ENCODE data around the gene SEMA3E.

SEMA3E gene

GRCh38 chr7:83534488-83534887 lies 114.5 kb downstream of the SEMA3E start:
- H3K4me2 ChIP-seq (ENCODE audit: low read length): no peak overlapping the region
- no peak overlapping the region for H3K9ac ChIP-seq (ENCODE audit: low read length)
- no peak overlapping the region for H2AFZ ChIP-seq (ENCODE audit: insufficient read depth, low read length, poor library complexity)
- no peak overlapping the region for H2BK12ac ChIP-seq (ENCODE audit: low read length)
- no peaks in the 10 kb centered on the region for H3K27me3 ChIP-seq (ENCODE audit: insufficient read depth, low read length)
- H3K18ac ChIP-seq (ENCODE audit: low read length): no peak overlapping the region
- DNase-seq: no peak
- no peak overlapping the region for H3K23ac ChIP-seq (ENCODE audit: low read length)
- H2AK5ac ChIP-seq (ENCODE audit: low read length): no peak overlapping the region
- no peaks in the 10 kb centered on the region for H3K4me1 ChIP-seq (ENCODE audit: control insufficient read depth in 1 of 2, insufficient read depth in 2 of 2, low read length in 2 of 2)
- H4K12ac ChIP-seq (ENCODE audit: low read depth, low read length): no peak overlapping the region
- H3K4me3 ChIP-seq (ENCODE audit: low read depth, low read length): no peak overlapping the region
- no peak overlapping the region for H2BK120ac ChIP-seq (ENCODE audit: insufficient read depth, low read length, poor library complexity)
- no peaks in the 10 kb centered on the region for H3K79me1 ChIP-seq (ENCODE audit: low read length)
- no peak overlapping the region for H2BK5ac ChIP-seq (ENCODE audit: low read depth, low read length, poor library complexity)
- H3K4ac ChIP-seq (ENCODE audit: low read depth, low read length): no peak overlapping the region
- H4K8ac ChIP-seq (ENCODE audit: low read depth, low read length): no peak overlapping the region
- no peaks in the 10 kb centered on the region for H3K9me3 ChIP-seq (ENCODE audit: insufficient read depth, low read depth, low read length)
- no peaks in the 10 kb centered on the region for H3K36me3 ChIP-seq (ENCODE audit: control insufficient read depth in 1 of 2, insufficient read depth in 2 of 2, low read length in 2 of 2)
- H3K27ac ChIP-seq (ENCODE audit: low read depth, low read length): no peak overlapping the region
- no peak overlapping the region for H3K14ac ChIP-seq (ENCODE audit: low read length)
- H4K91ac ChIP-seq (ENCODE audit: low read depth, low read length): no peak overlapping the region
- no peaks in the 10 kb centered on the region for H3K79me2 ChIP-seq (ENCODE audit: control insufficient read depth, insufficient read depth, low read length, poor library complexity)

GRCh38 chr7:83532219-83532618 lies 116.7 kb downstream of the SEMA3E start:
- Histone ChIP-seq H3K27ac (ENCODE audit: low read depth, low read length) (no peak overlapping the region), H2AFZ (ENCODE audit: insufficient read depth, low read length, poor library complexity) (no peak overlapping the region), H3K27me3 (ENCODE audit: insufficient read depth, low read length) (no peaks in the 10 kb centered on the region), H2BK12ac (ENCODE audit: low read length) (no peak overlapping the region), H3K18ac (ENCODE audit: low read length) (no peak overlapping the region), H2AK5ac (ENCODE audit: low read length) (no peak overlapping the region), H2BK120ac (ENCODE audit: insufficient read depth, low read length, poor library complexity) (no peak overlapping the region), H4K8ac (ENCODE audit: low read depth, low read length) (no peak overlapping the region), H3K23ac (ENCODE audit: low read length) (no peak overlapping the region), H3K14ac (ENCODE audit: low read length) (no peak overlapping the region), H4K91ac (ENCODE audit: low read depth, low read length) (no peak overlapping the region), H3K9me3 (ENCODE audit: insufficient read depth, low read depth, low read length) (no peaks in the 10 kb centered on the region), H3K4me1 (ENCODE audit: control insufficient read depth in 1 of 2, insufficient read depth in 2 of 2, low read length in 2 of 2) (no peaks in the 10 kb centered on the region), H4K12ac (ENCODE audit: low read depth, low read length) (no peak overlapping the region), H3K79me1 (ENCODE audit: low read length) (no peaks in the 10 kb centered on the region), H3K79me2 (ENCODE audit: control insufficient read depth, insufficient read depth, low read length, poor library complexity) (no peaks in the 10 kb centered on the region), H3K4me3 (ENCODE audit: low read depth, low read length) (no peak overlapping the region), H2BK5ac (ENCODE audit: low read depth, low read length, poor library complexity) (no peak overlapping the region), H3K9ac (ENCODE audit: low read length) (no peak overlapping the region), H3K4ac (ENCODE audit: low read depth, low read length) (no peak overlapping the region), H3K4me2 (ENCODE audit: low read length) (no peak overlapping the region), H3K36me3 (ENCODE audit: control insufficient read depth in 1 of 2, insufficient read depth in 2 of 2, low read length in 2 of 2) (no peaks in the 10 kb centered on the region)
- WGBS (ENCODE audit: extremely low coverage, insufficient coverage, insufficient read length): no CpG with 5 or more reads among the region's 2 CpGs
- no peak for DNase-seq

DNA sequence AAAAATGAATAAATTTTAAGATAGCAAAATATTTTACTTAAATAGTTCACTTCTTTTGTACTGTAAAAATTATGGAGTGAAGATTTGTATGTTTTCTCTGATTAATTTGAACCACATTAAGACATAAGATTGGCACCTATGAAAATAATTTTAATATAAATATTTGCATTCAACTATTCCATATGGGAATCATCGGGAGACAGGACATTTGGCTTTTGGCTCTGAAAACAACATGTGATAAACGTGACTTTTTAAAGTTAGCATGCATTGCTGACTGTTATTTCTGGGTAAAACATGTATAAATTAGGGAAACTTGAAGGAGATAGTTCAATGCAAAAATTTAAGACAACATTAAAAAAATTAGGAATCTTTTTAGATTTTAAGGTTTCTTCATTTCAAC lies 117.2 kb downstream of the SEMA3E start:
- Histone ChIP-seq H3K4me3 (ENCODE audit: low read depth, low read length) (no peak overlapping the region), H3K4ac (ENCODE audit: low read depth, low read length) (no peak overlapping the region), H3K27me3 (ENCODE audit: insufficient read depth, low read length) (no peaks in the 10 kb centered on the region), H3K4me2 (ENCODE audit: low read length) (no peak overlapping the region), H4K12ac (ENCODE audit: low read depth, low read length) (no peak overlapping the region), H4K91ac (ENCODE audit: low read depth, low read length) (no peak overlapping the region), H3K4me1 (ENCODE audit: control insufficient read depth in 1 of 2, insufficient read depth in 2 of 2, low read length in 2 of 2) (no peaks in the 10 kb centered on the region), H2AFZ (ENCODE audit: insufficient read depth, low read length, poor library complexity) (no peak overlapping the region), H3K18ac (ENCODE audit: low read length) (no peak overlapping the region), H3K79me1 (ENCODE audit: low read length) (no peaks in the 10 kb centered on the region), H3K36me3 (ENCODE audit: control insufficient read depth in 1 of 2, insufficient read depth in 2 of 2, low read length in 2 of 2) (no peaks in the 10 kb centered on the region), H4K8ac (ENCODE audit: low read depth, low read length) (no peak overlapping the region), H3K9ac (ENCODE audit: low read length) (no peak overlapping the region), H3K14ac (ENCODE audit: low read length) (no peak overlapping the region), H2AK5ac (ENCODE audit: low read length) (no peak overlapping the region), H2BK5ac (ENCODE audit: low read depth, low read length, poor library complexity) (no peak overlapping the region), H3K79me2 (ENCODE audit: control insufficient read depth, insufficient read depth, low read length, poor library complexity) (no peaks in the 10 kb centered on the region), H3K23ac (ENCODE audit: low read length) (no peak overlapping the region), H3K27ac (ENCODE audit: low read depth, low read length) (no peak overlapping the region), H2BK120ac (ENCODE audit: insufficient read depth, low read length, poor library complexity) (no peak overlapping the region), H2BK12ac (ENCODE audit: low read length) (no peak overlapping the region), H3K9me3 (ENCODE audit: insufficient read depth, low read depth, low read length) (no peaks in the 10 kb centered on the region)
- no peak for DNase-seq
- WGBS (ENCODE audit: extremely low coverage, insufficient coverage, insufficient read length): no CpG with 5 or more reads among the region's 2 CpGs

- Histone ChIP-seq H3K27me3 (ENCODE audit: insufficient read depth, low read length) (no peaks in the 10 kb centered on the region), H3K4ac (ENCODE audit: low read depth, low read length) (no peak overlapping the region), H3K14ac (ENCODE audit: low read length) (no peak overlapping the region), H4K8ac (ENCODE audit: low read depth, low read length) (no peak overlapping the region), H2AK5ac (ENCODE audit: low read length) (no peak overlapping the region), H3K9me3 (ENCODE audit: insufficient read depth, low read depth, low read length) (no peaks in the 10 kb centered on the region), H3K36me3 (ENCODE audit: control insufficient read depth in 1 of 2, insufficient read depth in 2 of 2, low read length in 2 of 2) (no peaks in the 10 kb centered on the region), H3K18ac (ENCODE audit: low read length) (no peak overlapping the region), H3K27ac (ENCODE audit: low read depth, low read length) (no peak overlapping the region), H4K12ac (ENCODE audit: low read depth, low read length) (no peak overlapping the region), H3K4me2 (ENCODE audit: low read length) (no peak overlapping the region), H2BK120ac (ENCODE audit: insufficient read depth, low read length, poor library complexity) (no peak overlapping the region), H3K23ac (ENCODE audit: low read length) (no peak overlapping the region), H4K91ac (ENCODE audit: low read depth, low read length) (no peak overlapping the region), H2BK5ac (ENCODE audit: low read depth, low read length, poor library complexity) (no peak overlapping the region), H3K9ac (ENCODE audit: low read length) (no peak overlapping the region), H3K79me2 (ENCODE audit: control insufficient read depth, insufficient read depth, low read length, poor library complexity) (no peaks in the 10 kb centered on the region), H3K4me3 (ENCODE audit: low read depth, low read length) (no peak overlapping the region), H3K79me1 (ENCODE audit: low read length) (no peaks in the 10 kb centered on the region), H2AFZ (ENCODE audit: insufficient read depth, low read length, poor library complexity) (no peak overlapping the region), H3K4me1 (ENCODE audit: control insufficient read depth in 1 of 2, insufficient read depth in 2 of 2, low read length in 2 of 2) (no peaks in the 10 kb centered on the region), H2BK12ac (ENCODE audit: low read length) (no peak overlapping the region)
- peak; percentile 44 to 89 for DNase-seq
- WGBS (ENCODE audit: extremely low coverage, insufficient coverage, insufficient read length): no CpG with 5 or more reads among the region's 3 CpGs
Measured at GRCh38 chr7:83528925-83529423, 120.0 kb downstream of the SEMA3E start.

Data from trophoblast cell (in vitro differentiated cells and primary cell).